HPDE6-E6E7 (cell line): ENCODE results near the gene CRYBA2.

Experiments
- DNase-seq: peaks from one replicate; pipeline ENCODE4 v3.0.0; 2011; ENCODE audit warnings: missing footprints; ENCODE audit errors: extremely low spot score

The CRYBA2 gene

DNA sequence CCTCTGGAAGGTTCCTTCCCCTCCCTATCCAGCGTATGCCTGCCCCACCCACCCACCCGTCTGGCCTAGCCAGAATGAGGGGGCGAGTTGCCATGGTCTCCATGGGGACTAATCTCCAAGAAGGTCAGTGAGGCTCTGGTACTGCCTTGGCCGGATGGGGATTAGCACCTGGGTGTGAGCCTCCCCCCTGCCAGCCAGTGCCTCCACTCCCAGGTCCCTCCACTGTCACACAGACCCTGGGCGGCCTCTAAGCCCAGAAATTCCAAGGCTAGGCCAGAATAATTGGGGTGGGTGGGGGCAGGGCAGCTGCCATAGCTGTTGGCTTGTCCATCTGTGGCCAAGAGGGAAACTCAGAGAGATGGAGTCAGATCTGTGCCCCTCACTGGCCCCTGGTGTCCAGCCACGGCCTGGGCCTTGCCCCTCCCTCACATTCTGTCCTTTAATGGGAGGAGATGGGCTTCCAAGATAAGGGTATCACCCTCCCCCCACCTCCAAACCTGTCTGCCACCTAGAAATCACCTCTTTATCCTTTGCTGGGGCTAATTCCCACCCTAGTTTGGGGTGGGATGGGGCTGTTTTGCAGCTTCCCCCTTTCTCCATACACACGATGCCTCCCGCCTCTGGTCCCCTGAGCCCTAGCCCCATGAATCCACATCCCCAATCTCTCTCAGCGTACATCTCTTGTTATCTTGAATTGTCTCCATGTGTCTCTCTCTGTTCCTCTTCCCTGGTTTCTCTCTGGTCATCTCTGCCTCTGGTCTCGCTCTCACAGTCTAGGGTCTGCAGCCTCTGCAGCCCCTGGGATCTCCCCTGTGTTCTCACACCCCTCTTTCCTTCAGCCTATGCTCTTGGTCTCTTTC, 6.0 kb upstream of the CRYBA2 start:
- no peak for DNase-seq

DNA sequence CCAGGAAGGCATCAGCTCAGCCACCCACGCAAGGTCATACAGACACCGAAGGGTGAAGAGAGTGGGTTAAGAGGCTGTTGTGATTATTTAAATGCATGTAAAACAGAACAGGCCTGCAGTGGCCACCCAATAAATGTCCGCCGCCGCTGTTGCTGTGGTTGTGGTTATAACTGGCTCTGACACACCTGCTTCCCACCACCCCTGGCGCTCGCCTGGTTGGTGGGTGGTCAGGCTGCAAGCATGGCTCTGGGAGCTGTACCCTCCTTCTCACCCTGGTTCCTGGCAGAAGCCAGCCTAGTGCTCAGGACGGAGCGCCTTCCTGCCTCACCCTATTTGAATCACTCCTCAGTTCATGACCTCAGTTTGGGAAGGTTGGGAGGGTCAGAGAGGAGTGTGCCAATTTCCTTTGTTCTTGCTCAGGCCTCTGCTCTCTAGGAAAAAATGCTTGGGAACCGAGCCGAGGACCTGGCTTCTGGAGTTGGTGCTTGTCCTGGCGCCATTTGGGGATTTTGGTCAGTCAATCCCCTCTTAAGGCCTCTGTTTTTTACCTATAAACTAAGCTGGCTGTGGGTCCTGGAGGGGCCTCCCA, 5.3 kb upstream of the CRYBA2 start:
- no peak for DNase-seq

DNA sequence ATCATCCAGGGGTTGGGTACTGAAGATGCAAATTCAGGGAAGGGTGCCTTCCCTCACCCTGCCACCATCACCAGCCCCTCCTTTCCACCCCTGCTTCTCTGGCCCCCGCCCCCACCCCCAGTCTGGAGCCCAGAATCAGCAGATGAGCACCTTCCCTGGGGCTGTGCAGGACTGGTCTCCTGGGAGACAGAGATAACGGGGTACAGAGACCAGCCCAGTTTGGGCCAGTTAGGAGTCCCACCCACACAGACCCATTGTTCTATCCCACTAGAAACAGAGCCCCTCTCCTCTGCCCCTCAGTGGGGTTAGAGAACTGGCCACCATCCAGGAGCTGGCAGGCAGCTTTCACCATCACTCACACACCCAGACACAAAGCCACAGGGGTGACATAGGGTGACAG, 4.5 kb upstream of the CRYBA2 start:
- DNase-seq = no peak

DNA sequence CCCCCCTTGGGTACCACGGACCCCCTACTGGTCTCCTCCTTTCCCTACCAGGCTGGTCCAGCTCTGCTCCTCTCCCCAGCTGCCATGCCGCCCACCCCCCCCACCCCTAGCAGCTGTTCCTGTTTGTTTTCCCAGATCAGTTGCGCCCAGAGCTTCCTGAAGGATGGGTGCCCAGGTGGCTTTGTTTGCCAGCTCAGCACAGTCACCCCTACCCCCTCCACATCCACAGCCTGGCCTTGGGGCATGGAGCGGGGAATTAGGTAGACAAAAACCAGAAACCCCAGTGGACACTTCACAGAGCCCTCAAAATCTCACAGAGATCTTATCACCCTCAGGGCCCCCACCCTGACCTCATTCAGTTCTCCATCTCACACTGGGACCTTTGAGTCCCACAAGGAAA, 3.7 kb upstream of the CRYBA2 start:
- DNase-seq = no peak

DNA sequence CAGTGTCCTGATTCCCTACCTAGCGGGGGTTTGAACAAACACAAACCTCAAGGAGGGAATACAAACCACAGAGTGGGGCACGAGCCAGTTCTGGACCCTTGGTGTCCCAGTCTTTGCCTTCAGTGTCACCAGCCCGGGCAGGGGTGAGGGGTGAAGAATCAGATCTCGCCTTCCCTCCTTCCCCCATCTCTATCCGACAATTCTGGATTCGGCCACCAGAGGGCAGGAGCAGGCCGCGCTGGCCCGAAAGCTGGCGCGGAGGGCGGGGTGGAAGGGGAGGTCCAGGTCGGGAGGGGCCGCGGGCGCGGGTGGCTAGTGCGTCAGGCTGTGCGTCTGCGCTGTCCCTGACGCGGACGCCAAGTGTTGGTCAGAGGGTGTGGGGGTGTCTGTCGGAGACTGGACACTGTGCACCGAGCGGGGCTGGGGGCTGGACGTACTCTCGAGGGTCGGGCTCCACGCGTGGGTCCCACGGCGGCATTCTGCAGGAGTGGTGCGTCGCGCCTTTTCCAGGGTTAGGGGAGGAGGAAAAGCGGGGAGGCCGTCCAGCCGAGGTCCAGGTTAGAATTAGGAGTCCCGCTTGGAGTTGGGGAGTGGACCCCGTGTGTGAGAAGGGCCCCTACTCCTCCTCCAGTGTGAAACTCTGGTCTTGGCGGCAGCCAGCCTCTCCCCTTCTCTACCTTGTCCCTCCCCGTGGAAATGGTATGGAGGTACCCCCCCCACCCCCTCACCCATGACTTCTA, 2.9 kb upstream of the CRYBA2 start:
- DNase-seq = peak; percentile 81

DNA sequence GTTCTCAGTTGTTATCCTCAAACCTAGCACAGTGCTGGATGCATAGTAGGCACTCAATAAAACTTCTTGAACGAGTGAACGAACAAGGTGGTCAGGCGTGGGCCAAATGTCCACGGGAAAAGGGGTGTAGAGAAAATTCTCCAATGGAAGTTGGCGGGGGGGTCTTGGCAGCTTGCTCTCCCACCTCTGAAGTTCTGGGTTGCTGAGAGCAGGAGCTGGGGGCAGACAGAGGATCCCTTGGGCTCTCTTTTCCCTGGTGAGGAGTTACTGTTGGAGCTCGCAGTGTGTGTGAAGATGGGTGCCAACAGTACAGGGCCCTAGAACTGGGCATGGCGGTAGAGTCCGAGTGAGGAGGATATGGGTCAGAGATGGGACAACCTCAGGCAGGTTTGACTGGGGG, 2.3 kb upstream of the CRYBA2 start:
- no peak for DNase-seq

DNA sequence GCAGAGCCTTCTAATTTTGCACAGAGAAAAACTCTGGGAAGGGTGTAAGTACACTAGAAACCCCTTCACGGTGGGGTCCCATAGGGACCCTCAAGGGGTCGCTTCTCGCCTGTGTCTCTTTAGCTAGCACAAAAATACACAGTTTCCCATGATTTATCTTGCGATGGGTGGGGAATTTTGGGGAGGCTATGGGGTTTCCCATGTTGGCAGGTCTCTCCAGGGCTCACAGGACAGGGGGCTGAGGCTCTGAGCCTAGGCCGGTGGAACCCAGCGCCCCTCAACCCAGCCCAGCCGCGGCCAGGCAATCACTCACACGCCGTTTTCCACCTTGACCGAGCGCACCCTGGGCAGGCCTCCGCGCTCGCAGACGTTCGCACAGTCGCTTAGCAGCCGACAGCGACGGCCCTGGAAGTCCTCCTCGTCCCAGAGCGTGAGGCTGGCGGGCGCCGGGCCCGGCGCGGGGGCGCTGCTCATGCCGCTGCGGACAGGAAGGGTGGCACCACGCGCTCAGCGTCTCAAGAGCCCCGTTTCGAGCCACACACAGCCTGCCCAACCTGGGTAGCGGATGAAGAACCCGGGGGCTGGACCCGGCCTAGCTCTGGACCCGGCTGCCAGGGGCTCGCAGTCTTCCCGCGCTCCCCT, 398 bp downstream of the CRYBA2 start:
- no peak for DNase-seq

DNA sequence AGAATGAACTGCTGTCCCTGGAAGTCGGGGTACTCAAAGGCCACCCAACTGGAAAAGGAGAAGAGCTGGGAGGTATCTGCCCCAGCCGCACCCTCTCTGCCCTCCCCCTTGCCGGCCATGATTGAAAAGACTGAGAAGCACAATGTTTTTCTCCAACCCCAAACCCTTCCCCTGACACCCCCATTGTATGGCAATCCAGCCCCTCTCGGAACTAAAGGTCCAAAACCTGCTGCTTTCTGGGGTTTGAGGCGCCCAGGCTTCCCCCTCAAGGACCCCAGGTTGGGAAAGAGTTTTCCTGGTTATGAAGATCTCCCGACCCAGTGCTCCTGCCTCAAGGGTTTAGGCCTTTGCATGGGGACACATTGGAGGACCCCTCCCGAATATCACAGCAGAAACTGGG, 1.0 kb downstream of the CRYBA2 start:
- DNase-seq = no peak

DNA sequence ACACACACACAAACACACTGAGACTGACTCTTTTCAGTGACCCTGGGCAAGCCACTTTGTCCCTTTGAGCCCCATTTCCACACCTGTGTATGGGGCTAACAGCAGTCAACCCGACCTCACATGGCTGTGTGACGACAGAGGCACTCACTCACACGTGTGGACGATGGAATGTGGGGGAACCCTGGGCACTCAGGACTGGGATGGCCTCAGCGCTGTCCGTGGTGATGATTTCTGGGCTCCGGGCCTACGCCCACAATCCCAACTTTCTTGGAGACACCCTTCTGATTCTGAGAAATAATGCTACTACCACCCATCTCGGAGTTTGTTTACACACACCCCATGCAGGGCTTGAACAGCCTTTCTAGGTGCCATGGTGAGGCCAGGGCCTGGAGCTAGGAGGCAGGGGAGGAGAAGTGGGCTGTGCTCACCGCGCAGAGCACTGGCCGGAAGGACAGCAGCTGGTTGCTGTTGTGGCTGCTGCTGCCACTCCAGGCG, 1.5 kb downstream of the CRYBA2 start:
- no peak for DNase-seq

DNA sequence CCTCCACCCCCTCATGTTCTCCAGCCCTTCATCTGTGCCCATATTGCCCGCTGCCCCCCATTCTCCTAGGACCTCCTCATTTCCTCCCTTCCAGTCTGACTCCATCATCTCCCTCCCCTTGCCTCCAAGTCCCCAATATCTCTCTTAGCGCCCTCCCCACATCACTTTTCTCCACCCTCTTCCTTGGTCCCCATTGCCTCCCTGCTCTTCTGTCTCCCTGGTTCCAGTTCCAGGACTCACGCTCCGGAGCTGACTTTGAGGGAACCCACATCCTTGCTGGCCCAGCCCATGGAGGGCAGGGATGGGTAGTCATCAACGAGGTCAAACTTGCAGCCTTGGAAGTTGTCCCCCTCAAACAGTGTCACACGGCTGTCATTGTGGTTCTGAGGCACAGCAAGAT, 2.6 kb downstream of the CRYBA2 start:
- no peak for DNase-seq

DNA sequence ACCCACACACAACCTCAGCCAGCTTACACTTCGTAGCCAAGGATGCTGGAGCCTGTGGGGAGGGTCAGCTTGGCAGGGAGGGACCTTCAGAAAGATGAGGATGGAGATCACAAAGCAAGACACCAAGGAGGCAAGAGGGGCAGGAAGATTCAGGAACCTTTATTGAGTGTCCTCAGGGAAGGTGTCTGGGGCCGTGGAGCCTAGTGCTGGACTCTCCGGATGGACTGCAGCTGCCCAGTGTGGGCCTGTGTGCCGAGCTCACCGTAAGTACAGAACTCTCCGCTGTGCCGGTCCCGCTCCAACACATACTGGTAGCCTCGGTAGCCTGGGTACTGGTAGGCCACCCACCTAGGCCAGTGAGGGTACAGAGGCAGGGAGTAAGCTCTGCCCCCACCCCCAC, 3.2 kb downstream of the CRYBA2 start:
- DNase-seq = no peak

DNA sequence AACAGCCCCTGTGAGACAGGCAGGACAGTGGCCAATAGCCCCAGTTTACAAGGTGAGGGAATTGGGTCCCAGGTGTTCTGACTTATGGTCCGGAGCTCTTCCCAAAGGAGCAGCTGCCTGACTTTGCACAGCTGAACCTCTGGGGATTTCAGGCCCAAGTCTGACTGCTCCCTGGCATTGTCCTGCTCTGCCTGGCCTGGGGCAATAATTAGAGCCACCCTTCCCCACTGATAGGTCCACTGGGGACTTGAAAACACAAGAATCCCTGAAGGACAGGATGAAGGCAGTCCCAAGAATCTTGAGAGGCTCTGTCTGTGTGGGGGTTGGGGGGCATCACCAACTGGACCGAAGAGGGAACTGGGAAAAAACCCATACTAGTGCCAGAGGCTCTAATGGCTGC, 4.6 kb downstream of the CRYBA2 start:
- no peak for DNase-seq

DNA sequence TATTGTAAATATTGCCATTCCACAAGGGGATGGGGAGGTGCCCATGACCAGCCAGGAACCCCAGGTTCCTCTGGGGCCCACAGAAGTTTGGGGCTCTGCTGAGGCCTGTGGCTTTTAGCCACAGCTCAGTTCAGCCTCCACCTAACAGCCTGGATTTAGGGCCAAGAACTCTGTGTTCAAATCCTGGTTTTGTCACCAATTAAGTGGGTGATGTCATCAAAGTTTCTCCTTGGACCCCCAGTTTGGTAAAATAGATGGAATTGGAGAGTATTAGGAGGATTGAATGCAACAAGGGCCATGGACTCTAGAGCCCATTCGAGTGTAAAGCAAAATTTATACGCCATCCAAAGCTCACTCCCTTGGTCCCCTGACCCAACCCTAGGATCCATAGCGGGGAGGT, 5.1 kb downstream of the CRYBA2 start:
- DNase-seq = no peak

DNA sequence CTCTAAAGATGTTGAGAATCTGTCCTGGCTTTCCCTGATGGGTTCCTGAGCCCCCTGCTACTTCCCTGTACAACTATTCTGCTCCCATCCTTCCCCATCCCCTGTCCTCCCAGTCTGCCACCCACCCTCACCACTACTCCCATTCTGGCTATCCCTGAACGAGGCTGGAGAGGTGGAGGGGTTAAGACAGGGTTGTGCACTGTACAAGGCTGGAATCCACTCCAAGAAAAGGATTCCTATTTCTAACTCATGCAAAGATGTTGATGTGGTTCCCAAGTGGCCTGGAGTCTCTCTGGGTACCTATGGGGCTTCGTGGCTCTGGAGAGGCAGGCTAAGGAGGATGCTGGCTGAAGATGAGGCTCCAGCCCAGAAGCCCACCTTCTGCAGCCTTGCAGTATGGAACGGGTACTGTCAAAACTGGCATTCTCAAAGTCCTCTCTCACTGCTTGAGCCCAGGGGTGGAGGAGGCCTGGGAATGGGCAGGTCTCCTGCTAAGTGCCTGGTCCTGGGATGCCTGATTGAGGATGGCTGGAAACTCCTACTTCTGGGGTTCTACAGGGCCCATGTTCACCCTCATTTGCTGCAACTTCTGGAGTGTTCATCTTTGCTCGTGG, 7.0 kb downstream of the CRYBA2 start:
- no peak for DNase-seq

DNA sequence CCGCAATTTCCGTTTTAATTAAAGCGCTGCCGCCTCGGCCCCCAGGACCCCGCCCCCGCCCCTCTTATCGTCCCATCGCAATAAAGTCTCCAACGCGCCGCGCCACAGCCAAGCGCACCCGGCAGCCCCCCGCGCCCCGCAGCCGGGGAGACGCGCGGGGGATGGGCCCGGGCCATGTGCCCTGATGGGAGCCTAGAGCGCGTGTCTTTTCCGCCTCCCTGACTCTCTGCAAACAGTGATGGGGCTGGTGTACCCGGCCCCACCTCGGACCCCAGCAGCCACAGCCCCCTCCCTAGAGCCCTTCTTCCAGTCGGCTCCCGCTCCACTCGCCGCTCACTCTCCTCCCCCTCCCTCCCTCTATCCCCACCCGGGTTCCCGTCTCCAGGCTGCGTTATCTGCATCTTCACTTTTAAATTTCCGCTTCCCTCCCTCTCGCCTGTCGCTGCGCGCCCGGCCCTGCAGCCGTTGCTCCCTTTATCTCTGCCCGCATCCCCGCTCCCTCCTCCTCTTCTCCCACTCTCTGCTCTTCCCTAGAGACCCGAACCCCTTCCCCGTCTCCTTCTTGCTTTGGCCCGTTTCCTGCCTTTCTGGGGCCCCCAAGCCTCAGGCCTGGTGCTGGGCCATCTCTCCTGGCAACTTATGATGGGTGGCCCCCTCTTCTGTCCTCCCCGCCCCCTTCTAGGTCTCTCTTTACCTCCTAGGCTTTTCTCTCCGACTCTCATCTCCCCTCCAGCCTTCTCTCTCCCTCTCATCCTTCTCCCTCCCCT, 7.7 kb downstream of the CRYBA2 start:
- DNase-seq = no peak

DNA sequence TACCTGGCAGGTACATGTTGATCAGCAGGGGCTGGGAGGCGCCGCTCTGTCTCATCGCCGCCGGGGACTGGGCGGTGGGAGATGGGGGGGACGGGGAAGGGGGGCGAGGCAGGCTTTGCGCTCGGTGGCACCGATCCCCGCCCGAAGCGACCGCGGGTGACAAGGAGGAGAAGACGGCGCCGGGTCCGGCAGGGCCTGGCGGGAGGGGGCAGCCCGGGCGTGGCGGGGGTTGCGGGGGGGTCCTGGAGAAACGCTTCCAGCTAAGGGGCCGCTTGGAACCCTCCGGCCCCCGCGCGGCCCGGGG, 8.2 kb downstream of the CRYBA2 start, which contains the start of gene FEV:
Gene FEV (minus strand): TSS at position 164 of the 304 bp plus-strand sequence. CDS start 109 bp downstream, at position 55.
- no peak for DNase-seq

DNA sequence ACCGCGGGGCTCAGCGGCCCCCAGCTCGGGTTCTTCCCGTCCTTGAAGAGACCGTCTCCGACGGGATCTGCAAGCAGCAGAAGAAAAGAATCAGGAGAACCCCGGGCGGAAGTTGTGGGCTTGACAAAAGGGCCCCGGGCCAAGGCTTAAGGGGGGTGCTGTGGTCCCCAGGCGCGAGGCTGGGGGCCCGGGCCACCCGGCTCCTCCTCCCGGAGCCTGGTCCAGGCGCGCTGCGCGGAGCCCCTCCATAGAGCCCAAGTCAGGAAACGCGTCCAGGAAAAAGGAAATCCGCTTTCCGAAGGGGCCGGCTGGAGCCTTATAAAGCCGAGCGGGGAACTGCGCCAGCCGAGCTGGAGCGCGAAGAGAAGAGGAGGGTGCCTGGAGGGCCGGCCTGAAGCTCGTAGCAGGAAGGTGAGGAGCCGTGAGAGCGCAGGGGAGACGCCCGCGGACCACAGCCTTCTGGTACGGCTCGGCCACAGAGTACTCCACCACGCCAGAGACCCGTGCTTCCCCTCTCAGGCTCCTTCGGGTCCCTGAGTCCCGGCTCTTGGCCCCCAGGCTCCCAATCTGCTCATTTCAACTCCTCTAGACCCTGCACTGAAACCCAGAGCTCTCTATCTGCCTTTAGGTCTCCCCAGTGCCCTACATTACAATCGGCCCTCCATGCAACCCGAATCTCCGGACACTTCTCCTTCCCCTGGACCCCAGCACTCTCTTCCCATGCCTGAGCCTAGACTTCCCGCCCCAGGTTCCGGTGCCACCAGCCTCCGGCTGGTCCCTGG, 8.8 kb downstream of the CRYBA2 start:
- DNase-seq = no peak

DNA sequence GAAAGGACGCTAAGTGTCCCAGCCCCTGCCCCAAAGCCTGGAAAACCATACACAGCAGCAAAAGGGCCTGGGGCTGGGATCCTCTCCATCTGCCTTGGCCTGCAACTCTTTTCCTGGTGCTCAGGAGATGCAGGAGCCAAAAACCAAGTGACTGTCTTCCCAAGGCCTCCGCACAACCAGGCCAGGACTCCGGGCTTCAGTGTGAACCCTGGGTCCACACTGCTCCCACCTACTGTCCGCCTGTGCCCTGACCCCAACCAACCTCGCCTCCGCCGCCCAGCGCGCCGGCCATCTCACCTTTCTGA, 9.3 kb downstream of the CRYBA2 start:
- no peak for DNase-seq

DNA sequence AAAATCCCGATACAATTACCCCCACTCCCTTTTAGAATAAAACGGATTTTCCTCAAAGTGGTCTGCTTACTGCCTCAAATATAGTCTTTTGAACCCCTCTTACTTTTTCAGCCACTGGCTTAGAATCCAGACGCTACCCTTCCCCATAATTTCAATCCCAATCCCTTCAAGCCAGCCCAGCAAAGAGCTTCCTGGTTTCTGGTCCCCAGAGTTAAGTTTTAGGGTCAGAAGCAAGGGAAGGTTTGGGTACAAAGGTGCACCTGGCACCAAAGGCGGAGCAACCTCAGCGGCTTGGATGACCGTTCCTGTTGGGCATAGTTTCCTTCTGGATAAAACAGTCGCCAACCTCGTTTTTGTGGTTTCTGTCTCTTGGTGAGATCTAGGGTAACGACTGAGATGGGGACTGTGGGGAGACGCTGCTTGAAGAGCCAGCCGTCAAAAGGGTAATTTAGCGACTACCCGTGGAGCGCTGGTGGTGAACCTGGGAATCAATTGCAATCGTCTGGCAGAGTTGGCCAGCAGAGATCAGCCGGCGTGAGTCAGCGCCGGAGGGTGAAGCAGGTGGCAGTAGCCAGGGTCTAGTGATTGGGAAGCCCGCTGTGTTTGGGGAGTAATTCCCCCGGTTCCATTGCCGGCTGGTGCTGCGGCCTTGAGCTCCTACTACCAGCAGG, 9.8 kb downstream of the CRYBA2 start:
- no peak for DNase-seq
